Breast epithelium (tissue), 3 donors: ENCODE data around the gene NEMP1.

Source experiments
- CTCF ChIP-seq, 3 donors: fragments of 450-650 bp; IDR thresholded peaks; one replicate each; pipeline ENCODE4 v1.5.1; 2016 to 2017; ENCODE audit warnings: antibody characterized with exemption in 3 of 3, mild to moderate bottlenecking in 3 of 3, moderate library complexity in 3 of 3
- POLR2A ChIP-seq: fragments of 450-650 bp; IDR thresholded peaks from one replicate; pipeline ENCODE4 v1.6.1; 2016; ENCODE audit warnings: antibody characterized with exemption, mild to moderate bottlenecking, moderate library complexity

GRCh38 chr12:57033431-57033830 lies 45.2 kb downstream of the NEMP1 start:
- TF ChIP-seq CTCF (IDR thresholded peaks at IDR 0.05) (no peak), POLR2A (no peak)
